Measurements from ENCODE around the gene OSCAR.

Gene OSCAR

DNA sequence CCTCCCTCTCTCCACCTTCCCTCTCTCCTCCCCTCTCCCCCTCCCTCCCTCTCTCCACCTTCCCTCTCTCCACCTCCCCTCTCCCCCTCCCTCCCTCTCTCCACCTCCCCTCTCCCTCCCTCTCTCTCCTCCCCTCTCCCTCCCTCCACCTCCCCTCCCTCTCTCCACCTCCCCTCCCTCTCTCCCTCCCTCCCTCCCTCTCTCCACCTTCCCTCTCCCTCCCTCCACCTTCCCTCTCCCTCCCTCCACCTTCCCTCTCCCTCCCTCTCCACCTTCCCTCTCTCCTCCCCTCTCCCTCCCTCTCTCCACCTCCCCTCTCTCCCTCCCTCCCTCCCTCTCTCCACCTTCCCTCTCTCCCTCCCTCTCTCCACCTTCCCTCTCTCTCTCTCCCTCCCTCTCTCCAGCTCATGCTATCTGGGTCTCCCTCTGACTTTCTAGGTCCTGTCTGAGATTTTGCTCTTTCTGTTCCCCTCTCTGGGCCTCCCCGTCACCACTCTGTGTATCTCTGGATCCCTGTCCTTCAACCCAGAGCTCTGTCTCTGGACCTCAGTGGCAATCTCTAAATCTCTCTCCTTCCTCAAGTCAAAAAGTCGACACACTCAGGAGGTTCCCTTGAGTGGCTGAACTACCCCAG, 33.5 kb upstream of the OSCAR start:
- no peak for DNase-seq (ENCODE audit: extremely low spot score)
- ChIA-PET CTCF (no interaction called here), POLR2A (no interaction called here)
- TF ChIP-seq, protein P1, sequence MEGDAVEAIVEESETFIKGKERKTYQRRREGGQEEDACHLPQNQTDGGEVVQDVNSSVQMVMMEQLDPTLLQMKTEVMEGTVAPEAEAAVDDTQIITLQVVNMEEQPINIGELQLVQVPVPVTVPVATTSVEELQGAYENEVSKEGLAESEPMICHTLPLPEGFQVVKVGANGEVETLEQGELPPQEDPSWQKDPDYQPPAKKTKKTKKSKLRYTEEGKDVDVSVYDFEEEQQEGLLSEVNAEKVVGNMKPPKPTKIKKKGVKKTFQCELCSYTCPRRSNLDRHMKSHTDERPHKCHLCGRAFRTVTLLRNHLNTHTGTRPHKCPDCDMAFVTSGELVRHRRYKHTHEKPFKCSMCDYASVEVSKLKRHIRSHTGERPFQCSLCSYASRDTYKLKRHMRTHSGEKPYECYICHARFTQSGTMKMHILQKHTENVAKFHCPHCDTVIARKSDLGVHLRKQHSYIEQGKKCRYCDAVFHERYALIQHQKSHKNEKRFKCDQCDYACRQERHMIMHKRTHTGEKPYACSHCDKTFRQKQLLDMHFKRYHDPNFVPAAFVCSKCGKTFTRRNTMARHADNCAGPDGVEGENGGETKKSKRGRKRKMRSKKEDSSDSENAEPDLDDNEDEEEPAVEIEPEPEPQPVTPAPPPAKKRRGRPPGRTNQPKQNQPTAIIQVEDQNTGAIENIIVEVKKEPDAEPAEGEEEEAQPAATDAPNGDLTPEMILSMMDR (IDR thresholded peaks at IDR 0.05; ENCODE audit: control extremely low read depth, extremely low read depth, low read depth, missing control alignments), result no peak

DNA sequence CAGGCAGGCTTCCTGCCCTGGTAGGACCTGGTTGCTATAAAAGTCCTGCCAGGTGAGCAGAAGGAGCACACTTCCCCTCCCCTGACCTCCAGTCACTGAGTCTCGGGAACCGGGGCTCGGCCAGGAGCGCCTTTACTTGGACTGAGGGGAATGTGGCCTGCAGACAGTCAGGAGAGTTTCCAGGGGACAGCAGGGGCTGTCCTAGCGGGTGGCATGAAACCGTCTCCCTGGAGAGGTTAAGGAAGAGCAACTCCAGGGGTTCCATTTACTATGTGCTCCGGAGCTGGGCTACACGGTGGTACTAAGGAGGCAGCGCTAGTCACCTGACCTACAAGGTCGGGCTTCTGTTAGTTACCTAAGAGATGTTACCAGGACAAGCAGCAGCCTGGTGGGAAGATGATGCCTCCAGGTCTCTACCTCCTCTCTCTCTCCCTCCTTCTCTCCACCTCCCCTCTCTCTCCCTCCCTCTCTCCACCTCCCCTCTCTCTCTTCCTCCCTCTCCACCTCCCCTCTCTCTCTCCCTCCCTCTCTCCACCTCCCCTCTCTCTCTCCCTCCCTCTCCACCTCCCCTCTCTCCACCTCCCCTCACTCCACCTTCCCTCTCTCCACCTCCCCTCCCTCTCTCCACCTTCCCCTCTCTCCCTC, 32.8 kb upstream of the OSCAR start:
- no peak for DNase-seq (ENCODE audit: extremely low spot score)

DNA sequence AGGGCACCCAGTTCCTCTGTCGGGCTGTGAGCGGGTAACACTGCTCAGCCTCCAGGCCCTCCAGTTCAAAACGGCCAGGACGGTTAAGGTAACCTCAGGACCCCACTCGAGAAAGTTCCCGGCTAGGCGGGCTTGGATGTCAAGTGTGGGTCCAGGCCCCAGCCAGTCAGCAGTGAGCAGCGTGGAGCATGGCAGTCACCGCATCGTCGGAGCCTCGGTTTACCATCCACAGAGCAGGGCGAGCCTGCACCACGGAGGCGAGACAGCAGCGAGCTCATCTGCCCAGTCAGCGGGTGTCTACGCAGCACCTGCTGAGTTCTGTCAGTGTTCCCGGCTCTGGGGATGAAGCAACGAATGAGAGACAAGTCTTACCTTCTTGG, 29.0 kb upstream of the OSCAR start:
- TF ChIP-seq, protein P1 (IDR thresholded peaks at IDR 0.05; ENCODE audit: control extremely low read depth, extremely low read depth, low read depth, missing control alignments), result no peak
- no peak for DNase-seq (ENCODE audit: extremely low spot score)
- ChIA-PET CTCF (no interaction called here), POLR2A (no interaction called here)

More for the DNA sequence above, 32.8 kb upstream of the OSCAR start:
- TF ChIP-seq, protein P1 (IDR thresholded peaks at IDR 0.05; ENCODE audit: control extremely low read depth, extremely low read depth, low read depth, missing control alignments), result no peak
- ChIA-PET CTCF (no interaction called here), POLR2A (no interaction called here)

DNA sequence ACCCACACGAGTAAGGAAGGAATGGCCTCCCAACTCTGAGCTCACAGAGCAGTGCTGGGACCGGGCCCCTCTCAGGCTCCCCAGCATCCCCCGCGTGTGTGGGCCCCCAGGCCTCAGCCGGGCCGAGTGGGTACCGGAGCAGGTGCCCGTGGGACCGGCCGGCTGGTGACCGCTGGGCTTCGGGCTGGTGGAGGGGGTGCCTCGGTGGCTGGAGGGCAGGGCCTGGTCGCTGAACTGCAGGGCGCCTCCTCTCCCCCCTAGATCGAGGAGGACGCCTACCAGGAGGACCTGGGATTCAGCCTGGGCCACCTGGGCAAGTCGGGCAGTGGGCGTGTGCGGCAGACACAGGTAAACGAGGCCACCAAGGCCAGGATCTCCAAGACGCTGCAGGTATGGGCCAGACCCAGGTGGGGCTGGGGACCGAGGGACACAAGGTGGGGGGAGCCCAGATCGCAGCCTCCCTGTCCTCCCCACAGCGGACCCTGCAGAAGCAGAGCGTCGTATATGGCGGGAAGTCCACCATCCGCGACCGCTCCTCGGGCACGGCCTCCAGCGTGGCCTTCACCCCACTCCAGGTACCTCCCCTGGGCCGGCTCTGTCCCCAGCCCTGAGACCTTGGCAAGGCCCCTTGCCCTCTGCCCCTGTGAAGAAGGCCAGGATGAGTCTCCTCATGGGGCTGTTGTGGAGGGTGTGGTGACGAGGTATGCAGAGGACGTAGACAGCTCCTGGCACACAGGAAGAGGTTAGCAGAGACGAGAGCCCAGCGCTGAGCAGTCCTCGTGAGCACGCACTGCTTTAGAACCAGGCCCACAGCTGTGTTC, 28.4 kb upstream of the OSCAR start:
- TF ChIP-seq, protein P1 (IDR thresholded peaks at IDR 0.05; ENCODE audit: control extremely low read depth, extremely low read depth, low read depth, missing control alignments), result no peak
- ChIA-PET CTCF (interaction anchor here (1.0 kb wide), 1 partner anchor 8 kb away, joined by 3 read pairs; the partner anchor contains the start of gene CNOT3), POLR2A (no interaction called here)
- DNase-seq (ENCODE audit: extremely low spot score), result no peak

DNA sequence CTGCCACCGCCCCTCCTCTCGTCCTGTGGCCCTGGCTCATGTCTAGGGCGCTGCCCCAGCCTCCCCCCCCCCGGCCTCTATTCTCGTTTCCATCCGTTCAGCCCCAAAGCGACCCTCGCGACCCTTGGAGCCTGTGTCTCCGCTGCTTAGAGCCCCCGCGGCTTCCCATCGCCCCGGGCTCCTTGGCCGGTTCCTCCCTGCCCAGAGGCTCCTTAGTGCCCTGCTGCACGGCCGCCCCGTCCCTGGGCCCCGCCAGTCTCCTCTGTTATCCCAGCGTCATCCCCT, 27.8 kb upstream of the OSCAR start:
- no peak for DNase-seq (ENCODE audit: extremely low spot score)
- CTCF ChIA-PET, result interaction anchor here (1.0 kb wide), 1 partner anchor 9 kb away, joined by 3 read pairs; the partner anchor contains the start of gene CNOT3
- TF ChIP-seq, protein P1 (IDR thresholded peaks at IDR 0.05; ENCODE audit: control extremely low read depth, extremely low read depth, low read depth, missing control alignments), result no peak
- POLR2A ChIA-PET, result no interaction called here

DNA sequence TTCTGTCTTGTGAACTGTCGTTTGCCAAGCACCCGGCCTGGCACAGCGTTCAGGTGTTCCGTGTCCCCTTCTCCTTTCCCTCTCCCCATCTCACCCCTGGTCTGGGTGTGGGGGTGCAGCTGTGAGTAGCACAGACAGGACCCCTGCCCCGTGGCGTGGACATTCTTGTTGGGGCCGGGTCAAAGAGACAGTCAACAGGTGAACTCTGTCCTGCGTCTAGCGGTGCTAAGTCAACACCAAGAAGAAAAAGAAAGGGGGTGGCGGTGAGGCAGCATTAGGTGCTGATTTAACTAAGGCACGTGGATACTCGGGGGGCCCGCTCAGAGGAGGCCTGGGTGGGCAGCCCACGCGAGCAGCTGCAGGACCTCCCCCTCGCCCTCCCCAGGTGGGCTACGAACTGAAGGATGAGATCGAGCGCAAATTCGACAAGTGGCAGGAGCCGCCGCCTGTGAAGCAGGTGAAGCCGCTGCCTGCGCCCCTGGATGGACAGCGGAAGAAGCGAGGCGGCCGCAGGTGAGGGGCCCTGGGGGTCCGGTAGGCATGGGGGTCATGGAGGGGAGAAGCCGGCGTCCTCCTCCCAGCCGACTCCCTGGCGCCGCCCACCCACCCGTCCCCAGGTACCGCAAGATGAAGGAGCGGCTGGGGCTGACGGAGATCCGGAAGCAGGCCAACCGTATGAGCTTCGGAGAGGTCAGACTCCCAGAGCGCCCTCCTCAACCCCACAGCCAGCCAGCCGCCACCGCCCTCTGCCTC, 27.3 kb upstream of the OSCAR start:
- CTCF ChIA-PET, result interaction anchor here (1.0 kb wide), 1 partner anchor 9 kb away, joined by 3 read pairs; the partner anchor contains the start of gene CNOT3
- TF ChIP-seq, protein P1 (IDR thresholded peaks at IDR 0.05; ENCODE audit: control extremely low read depth, extremely low read depth, low read depth, missing control alignments), result no peak
- no peak for DNase-seq (ENCODE audit: extremely low spot score)
- POLR2A ChIA-PET, result no interaction called here
